ENCODE data around the gene PCDHGA5.
A peak's percentile ranks its signal among the peaks of the same experiment; 100 is the strongest.
"Not testable (repeated sequence)": the region's sequence is repeated elsewhere in the genome, so short reads cannot be mapped to it uniquely, and the experiment has no call there.

Gene PCDHGA5

DNA sequence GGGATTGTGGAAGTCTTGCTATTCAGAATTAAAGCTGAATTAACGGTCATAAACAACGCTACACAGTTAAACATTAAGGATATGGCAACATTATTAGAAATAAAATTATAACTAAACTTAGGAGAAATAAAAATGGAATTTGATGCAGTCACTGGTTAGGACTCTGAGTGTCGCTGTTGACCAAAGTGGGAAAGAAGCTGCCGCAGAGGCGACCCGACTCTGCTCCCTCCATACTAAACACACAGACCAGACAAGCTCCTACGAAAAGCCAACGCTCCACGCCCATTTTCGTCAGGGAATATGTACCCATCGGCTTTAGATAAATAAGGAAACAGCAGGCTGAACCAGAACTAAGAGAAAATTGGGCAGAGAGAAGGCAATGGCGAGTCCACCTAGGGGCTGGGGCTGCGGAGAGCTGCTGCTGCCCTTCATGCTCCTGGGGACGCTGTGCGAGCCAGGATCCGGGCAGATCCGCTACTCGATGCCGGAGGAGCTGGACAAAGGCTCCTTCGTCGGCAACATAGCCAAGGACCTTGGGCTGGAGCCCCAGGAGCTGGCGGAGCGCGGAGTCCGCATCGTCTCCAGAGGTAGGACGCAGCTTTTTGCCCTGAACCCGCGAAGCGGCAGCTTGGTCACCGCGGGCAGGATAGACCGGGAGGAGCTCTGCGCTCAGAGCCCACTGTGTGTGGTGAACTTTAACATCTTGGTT is at the start of gene PCDHGA5:
TSS of gene PCDHGA5 (plus strand) at position 211 of the 709 bp plus-strand sequence. CDS start at position 380, 169 bp downstream.
- DNase-seq = no peak

DNA sequence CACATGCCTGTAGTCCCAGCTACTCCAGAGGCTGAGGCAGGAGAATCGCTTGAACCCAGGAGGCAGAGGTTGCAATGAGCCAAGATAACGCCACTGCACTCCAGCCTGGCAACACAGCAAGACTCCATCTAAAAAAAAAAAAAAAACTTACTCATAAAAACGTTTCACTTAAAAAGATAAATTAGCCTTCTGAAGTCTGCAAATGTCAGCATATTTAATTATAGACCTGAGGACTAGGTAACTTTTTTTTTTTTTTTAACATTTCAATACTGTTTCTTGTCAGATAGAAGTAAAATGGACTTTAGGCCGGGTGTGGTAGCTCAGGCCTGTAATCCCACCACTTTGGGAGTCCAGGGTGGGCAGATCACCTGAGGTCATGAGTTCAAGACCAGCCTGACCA is 47.0 kb upstream of the PCDHGA5 start:
- DNase-seq = not testable (repeated sequence)

DNA sequence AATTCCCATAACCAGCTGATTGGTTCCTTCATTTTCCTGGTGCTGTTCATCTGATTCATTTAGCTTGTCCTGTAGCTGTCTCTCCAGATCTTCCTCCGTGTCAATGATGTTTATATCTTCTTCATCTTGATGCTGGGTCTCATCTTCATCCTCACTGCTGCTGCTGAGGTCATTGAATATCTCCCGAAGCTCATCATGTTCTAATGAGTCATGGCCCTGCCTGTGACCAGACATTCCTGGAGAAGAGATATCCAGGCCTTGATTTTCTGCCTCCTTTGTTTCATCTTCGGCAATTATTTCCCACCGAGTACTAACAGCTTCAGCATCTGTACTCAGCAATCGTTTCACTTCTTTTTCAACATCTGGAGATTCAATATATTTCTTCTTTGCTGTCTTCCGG is 44.8 kb upstream of the PCDHGA5 start:
- no peak for DNase-seq

DNA sequence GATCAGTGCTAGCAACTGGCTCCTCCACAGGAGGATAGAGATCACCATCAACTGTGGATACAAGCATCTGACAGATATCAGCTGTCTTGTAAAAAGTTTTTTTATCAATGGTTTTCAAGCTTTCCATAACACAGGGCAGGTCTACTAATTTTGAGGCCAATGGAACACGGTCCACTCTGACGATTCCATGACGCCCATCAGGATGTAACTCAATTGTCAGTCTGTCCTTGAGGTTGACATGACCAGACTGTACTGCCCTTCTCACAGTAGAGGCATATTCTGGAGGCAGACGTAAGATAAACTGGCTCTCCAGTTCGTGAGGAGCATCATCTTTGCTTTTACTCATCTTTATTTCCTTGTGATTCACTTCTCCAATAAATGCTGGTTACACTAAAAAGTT is 44.3 kb upstream of the PCDHGA5 start:
- DNase-seq = no peak

DNA sequence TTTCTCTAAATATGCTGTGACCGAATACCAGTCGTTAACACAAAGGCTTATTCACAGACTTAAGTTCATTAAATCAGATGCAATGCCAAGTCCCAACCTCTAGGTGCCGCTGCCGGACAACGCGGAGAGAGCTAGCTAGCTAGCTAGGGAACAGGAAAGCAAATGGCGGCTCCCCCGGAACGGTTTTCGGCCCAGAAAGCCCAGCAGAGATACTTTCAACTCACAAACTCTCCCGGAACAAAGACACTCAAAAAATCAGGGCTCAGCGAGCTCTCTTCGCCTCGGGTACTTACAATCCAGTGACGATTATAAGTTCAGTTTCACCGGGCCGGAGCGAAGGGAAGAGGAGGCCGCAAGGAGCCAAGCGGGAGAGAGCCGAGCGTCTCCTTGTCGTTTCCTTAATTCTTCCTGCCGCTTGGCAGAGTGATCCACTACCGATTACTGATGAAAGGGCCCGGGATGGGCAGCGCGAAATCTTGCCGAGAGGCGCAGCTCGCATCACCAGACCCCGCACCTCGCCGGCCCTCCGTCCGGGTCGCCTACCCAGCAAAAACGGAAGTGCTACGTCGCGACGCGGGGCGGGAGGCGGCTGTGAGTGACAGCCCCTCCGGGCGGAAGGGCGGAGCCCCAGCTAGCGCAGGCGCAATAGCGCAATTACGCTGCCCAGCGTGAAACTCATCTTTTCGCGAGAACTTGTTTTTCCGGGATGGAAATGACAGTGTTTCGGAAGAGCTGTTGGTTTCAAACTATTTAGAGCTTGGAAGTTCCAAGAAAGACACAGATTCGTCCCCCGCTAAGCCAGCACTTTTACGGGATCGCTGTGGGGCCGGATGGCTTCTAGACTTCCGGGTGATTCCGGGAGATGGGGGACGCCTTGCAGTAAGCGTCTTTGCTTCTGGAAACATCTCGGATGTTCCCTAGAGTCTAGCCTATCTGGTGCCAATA is 43.5 kb upstream of the PCDHGA5 start, which contains the start of gene TAF7:
TSS of gene TAF7 (minus strand) at position 560 of the 945 bp plus-strand sequence. CDS start 740 bp downstream, outside the sequence.
- DNase-seq = peak; percentile 88

DNA sequence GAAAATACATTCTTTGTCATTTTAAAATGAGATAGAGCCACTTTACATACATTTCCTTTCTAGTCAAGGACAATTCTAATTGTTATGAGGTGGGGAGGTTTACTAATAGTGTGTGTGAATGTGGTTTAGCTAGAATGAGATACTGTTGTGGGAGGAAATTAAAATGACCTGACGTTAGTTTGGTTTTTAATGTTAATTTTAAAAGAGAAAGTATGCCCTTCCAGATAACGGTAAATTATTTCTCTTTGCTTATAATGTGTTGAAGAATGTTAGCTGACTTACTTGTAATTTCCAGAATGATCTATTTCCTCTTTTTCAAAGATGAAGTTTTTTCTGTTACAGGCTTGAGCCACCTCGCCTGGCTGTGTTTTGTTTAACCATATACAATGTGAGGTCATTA is 41.7 kb upstream of the PCDHGA5 start:
- DNase-seq = no peak

DNA sequence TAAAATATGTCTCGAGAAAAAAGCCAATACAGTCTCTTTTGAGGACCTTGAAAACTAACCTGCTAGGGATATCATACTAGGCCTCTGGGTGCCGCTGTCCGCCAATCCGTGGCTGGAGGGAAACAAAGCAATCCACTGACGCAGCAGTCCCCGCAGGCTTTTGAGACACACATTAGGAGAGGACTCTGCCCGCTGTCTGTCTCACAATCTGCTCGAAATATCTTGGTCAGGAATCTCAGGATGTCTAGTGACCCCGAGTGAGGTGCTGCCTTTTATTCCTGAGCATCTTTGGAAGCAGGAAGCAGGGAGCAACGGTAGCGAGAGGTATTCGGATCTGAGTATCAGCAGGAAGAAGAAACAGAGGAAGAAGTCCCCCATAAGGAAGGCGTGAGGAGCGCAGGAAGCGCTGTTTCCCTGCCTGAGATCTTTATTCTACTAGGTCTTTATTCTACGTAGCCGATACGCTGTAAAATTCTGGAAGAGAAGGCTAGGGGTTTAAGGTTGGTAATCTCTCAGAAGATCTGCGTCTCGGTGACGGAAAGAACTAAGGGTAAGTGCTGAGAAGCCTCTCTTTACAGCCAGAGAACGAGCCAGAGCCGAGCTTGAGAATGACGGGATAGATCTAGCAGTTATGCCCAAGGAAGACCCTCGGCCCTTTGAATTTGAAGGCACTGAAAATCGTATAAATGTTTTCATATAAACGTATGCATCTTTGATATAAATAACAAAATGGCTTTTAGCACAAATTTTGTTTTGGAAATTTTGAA is 37.7 kb upstream of the PCDHGA5 start:
- DNase-seq = no peak

DNA sequence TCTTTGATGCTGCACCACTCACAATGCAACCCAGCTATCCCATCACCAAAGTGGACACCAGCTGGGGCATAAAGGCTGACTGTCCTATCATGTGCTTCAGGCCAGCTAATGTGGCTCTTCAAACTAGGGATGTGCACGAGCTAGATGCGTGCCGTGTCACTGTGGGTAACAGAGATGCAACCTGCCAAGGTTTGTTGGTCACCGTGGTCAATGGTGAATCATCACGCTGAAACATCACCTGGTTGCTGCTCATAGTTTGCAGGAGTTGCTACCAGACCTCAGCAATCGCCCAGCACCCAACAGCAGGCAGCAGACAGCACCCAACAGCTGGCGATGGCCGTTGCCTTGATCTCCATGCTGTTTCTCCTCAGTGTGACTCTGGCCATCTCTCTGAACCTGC is 35.7 kb upstream of the PCDHGA5 start:
- DNase-seq = peak; percentile 65

DNA sequence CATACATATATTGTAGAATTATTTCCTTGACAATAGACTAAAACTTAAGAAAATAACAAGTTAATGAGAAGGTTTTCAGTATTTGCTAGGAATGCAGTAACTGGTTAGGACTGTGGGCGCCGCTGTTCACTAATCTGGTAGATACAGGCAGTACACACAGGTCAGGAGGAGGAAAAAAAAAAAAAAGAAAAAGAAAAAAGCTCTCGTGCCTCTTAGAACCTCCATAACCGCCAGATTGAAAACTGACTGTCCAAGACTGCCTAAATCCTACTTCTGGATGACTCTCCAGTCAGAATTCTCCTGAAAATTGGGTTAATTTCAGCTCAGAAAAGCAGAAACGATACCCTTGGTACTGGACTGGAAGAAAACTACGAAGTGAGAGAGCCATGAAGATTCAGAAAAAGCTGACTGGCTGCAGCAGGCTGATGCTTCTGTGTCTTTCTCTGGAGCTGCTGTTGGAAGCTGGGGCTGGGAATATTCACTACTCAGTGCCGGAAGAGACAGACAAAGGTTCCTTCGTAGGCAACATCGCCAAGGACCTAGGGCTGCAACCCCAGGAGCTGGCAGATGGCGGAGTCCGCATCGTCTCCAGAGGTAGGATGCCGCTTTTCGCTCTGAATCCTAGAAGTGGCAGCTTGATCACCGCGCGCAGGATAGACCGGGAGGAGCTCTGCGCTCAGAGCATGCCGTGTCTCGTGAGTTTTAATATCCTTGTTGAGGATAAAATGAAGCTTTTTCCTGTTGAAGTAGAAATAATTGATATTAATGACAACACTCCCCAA is 33.5 kb upstream of the PCDHGA5 start, which contains the start of gene PCDHGA1:
TSS of gene PCDHGA1 (plus strand) at position 216 of the 782 bp plus-strand sequence.
- peak; percentile 22 for DNase-seq

DNA sequence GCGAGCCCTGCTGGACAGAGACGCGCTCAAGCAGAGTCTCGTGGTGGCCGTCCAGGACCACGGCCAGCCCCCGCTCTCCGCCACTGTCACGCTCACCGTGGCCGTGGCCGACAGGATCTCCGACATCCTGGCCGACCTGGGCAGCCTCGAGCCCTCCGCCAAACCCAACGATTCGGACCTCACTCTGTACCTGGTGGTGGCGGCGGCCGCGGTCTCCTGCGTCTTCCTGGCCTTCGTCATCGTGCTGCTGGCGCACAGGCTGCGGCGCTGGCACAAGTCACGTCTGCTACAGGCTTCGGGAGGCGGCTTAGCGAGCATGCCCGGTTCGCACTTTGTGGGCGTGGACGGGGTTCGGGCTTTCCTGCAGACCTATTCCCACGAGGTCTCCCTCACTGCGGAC is 31.4 kb upstream of the PCDHGA5 start:
- DNase-seq = not testable (repeated sequence)

DNA sequence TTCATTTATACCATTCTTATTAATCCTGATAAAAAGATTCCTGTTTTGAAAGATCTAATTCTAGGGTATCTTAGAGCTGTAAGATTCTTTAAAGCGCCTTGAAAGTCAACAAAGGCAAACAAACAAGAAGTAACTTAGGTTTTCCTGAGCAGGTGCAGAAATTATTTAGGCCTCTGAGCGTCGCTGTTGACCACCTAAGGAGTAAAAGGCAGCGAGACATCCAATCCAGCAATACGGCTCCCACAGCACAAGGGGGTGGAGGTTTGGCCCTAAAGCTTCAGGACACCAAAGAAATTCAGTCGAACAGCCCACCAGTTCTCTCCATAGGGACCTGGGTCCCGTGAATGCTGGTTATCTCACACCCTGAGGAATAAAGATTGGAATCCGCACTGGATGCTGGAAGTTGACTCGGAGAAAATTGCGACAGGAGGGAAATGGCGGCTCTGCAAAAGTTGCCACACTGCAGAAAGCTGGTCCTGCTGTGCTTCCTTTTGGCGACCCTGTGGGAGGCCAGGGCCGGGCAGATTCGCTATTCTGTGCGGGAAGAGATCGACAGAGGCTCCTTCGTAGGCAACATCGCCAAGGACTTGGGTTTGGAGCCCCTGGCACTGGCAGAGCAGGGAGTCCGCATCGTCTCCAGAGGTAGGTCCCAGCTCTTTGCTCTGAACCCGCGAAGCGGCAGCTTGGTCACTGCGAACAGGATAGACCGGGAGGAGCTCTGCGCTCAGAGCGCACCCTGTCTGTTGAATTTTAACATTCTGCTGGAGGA is 25.2 kb upstream of the PCDHGA5 start, which contains the start of gene PCDHGA2:
TSS of gene PCDHGA2 (plus strand) at position 223 of the 769 bp plus-strand sequence.
- no peak for DNase-seq

DNA sequence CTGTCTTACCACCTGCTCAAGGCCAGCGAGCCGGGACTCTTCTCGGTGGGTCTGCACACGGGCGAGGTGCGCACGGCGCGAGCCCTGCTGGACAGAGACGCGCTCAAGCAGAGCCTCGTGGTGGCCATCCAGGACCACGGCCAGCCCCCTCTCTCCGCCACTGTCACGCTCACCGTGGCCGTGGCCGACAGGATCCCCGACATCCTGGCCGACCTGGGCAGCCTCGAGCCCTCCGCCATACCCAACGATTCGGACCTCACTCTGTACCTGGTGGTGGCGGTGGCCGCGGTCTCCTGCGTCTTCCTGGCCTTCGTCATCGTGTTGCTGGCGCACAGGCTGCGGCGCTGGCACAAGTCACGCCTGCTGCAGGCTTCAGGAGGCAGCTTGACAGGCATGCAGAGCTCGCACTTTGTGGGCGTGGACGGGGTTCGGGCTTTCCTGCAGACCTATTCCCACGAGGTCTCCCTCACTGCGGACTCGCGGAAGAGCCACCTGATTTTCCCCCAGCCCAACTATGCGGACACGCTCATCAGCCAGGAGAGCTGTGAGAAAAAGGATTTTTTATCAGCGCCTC is 23.1 kb upstream of the PCDHGA5 start:
- DNase-seq = not testable (repeated sequence)

DNA sequence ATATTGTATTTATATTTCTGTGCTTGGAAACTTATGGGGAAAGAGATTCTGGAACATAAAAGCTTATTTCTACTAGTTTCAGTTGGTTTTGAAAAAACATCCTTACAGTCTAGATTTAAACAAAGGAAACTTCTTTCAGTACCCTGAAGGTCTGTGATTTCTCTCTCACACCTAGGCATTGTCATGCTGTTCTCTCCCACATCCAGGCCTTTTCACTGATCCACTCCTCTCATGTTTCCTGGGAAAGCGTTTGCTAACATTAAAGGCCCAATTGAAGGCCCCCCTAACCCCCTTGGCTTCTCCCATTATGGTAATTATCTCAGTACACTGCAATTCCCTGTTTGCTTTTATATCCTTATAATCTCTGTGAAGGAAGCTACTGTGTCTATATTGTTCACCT is 21.2 kb upstream of the PCDHGA5 start:
- no peak for DNase-seq

DNA sequence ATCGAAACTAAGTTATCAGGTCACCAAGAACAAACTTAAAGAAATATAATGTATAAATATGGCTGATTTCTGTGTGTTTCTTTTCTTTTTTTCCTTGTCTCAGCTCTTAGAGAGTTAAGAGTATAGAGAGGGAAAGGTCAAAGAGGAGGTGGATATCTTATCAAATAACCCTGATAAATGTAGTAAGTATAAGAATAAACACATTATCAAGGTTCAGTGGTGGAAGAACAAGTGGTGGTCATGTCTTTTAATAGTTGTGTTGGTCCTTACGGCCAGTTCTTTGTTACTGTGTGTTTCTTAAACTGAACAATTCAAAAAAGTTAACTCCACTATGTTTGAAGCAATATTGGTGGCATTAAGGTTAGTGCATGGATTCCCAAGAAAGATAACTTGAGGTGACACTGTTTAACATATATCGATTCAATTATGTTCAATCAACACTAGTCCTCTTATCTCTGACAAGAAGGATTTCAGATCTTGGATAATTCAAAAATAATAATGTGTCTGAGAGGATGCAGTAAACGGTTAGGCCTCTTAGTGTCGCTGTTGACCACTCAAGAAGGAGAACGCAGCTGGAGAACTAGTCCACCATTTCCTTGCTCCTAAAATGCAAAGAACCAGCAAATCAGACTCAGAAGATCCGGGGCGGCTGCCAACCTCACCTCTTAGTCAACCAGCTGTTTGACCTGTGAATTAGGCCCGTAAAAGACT is 20.6 kb upstream of the PCDHGA5 start, which contains the start of gene PCDHGA3:
TSS of gene PCDHGA3 (plus strand) at position 588 of the 711 bp plus-strand sequence. CDS start 205 bp downstream, outside the sequence.
- DNase-seq = no peak

DNA sequence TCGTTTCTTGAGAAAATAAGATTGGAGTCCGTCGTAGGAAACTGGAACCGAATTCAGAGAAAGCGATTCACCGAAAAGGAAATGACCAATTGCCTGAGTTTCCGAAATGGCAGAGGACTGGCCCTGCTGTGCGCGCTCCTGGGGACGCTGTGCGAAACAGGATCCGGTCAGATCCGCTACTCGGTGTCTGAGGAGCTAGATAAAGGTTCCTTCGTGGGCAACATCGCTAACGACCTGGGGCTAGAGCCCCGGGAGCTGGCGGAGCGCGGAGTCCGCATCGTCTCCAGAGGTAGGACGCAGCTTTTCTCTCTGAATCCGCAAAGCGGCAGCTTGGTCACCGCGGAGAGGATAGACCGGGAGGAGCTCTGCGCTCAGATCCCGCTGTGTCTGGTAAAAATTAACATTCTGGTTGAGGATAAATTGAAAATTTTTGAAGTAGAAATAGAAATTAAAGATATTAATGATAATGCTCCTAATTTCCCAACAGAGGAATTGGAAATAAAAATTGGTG is 20.0 kb upstream of the PCDHGA5 start:
- no peak for DNase-seq

DNA sequence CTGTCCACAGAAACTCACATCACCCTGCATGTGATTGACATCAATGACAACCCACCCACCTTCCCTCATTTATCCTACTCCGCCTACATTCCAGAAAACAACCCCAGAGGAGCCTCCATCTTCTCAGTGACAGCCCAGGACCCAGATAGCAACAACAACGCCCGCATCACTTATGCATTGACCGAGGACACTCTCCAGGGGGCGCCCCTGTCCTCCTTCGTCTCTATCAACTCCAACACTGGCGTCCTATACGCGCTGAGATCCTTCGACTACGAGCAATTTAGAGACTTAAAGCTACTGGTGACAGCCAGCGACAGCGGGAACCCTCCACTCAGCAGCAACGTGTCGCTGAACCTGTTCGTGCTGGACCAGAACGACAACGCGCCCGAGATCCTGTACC is 18.6 kb upstream of the PCDHGA5 start:
- no peak for DNase-seq

DNA sequence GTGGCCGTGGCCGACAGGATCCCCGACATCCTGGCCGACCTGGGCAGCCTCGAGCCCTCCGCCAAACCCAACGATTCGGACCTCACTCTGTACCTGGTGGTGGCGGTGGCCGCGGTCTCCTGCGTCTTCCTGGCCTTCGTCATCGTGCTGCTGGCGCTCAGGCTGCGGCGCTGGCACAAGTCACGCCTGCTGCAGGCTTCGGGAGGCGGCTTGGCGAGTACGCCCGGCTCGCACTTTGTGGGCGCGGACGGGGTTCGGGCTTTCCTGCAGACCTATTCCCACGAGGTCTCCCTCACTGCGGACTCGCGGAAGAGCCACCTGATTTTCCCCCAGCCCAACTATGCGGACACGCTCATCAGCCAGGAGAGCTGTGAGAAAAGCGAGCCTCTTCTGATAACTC is 17.9 kb upstream of the PCDHGA5 start:
- DNase-seq = not testable (repeated sequence)

DNA sequence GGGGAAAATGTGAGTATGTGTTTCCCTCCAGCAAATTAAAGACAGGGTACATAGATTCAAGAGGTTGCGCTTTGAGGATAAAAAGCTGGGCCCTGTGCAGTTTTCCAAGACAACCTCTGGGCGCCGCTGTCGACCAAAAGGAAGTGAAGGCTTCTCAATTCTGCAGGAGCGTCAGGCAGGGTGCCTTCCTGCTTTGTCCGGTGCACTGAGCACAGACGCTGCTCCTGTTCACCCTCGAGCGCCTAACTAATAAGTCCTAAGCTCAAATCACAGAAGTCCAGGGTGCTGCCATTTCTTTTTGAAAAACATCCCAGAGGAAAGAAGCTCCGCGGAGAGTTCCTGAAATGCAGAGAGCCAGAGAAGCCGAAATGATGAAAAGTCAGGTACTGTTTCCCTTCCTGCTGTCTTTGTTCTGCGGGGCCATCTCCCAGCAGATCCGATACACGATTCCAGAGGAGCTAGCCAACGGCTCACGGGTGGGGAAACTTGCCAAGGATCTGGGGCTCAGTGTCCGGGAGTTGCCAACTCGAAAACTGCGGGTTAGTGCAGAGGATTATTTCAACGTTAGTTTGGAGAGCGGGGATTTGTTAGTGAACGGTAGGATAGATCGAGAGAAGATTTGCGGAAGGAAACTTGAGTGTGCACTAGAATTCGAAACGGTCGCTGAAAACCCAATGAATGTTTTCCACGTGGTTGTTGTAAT is 13.9 kb upstream of the PCDHGA5 start, which contains the start of gene PCDHGB1:
TSS of gene PCDHGB1 (plus strand) at position 183 of the 703 bp plus-strand sequence. CDS start at position 345, 162 bp downstream.
- DNase-seq = peak; percentile 17

DNA sequence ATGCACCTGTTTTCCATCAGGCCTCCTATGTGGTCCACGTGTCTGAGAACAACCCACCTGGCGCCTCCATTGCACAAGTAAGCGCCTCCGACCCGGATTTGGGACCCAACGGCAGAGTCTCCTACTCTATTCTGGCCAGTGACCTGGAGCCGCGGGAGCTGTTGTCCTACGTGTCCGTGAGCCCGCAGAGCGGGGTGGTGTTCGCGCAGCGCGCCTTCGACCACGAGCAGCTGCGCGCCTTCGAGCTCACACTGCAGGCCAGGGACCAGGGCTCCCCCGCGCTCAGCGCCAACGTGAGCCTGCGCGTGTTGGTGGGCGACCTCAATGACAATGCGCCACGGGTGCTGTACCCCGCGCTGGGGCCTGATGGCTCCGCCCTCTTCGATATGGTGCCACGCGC is 12.4 kb upstream of the PCDHGA5 start:
- DNase-seq = no peak

Data from NK-92 treated with Interleukin-12 subunit alpha and Interleukin-12 subunit beta, amount 100 ng/mL, for 24 hours (cell line).